Measurements from ENCODE around the gene CENPB.
A peak's percentile ranks its signal among the peaks of the same experiment; 100 is the strongest.
"Not testable (repeated sequence)": the region's sequence is repeated elsewhere in the genome, so short reads cannot be mapped to it uniquely, and the experiment has no call there.

The CENPB gene

DNA sequence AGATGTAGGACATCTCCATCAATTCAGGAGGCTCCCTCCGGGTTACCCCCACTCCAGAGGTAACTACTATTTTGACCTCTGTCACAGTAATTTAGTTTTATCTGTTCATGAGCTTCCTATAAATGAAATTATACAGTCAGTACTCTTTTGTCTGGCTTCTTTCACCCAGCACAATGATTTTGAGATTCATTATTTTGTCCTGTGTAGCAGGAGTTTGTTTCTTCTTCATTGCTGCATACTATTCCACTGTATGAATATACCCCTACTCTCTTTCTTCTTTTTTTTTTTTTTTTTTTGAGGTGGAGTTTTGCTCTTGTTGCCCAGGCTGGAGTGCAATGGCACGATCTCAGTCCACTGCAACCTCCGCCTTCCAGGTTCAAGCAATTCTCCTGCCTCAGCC is 22.0 kb upstream of the CENPB start:
- no peak for DNase-seq

GRCh38 chr20:3804781-3805180 is 18.2 kb upstream of the CENPB start:
- DNase-seq: no peak

GRCh38 chr20:3804254-3804751 is 17.8 kb upstream of the CENPB start:
- DNase-seq: no peak

GRCh38 chr20:3803854-3804253 is 17.3 kb upstream of the CENPB start:
- no peak for DNase-seq

- DNase-seq: no peak
Observed at GRCh38 chr20:3803289-3803688, 16.7 kb upstream of the CENPB start.

DNA sequence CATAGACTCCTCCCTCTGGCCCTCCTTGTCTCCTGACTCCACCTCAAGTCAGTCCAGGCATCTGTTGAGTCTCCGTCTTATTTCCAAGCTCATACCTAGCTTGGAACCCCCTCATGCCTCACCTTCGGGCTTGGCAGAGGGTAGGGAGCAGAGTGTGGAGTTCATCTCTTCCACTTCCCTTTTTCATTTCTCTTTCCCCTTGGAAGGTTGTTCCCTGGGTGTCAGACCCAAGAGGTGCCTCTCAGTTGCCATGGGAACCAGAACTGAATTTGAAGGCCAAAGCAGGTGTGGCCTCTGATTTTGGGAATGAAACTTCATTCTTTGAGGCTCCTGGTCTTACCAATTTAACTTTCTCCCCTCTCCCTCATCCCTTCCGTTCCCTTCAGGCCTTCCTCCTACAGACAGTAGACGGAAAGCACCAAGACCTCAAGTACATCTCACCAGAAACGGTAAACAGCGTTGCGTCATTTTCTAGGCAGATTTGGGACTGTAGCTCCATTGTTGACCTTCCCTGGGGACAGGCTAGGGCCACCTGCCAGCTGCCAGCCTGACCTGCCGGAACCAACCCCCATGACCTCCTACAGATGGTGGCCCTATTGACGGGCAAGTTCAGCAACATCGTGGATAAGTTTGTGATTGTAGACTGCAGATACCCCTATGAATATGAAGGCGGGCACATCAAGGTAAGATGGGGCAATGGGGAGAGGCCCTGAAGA is 16.1 kb upstream of the CENPB start:
- no peak for DNase-seq

DNA sequence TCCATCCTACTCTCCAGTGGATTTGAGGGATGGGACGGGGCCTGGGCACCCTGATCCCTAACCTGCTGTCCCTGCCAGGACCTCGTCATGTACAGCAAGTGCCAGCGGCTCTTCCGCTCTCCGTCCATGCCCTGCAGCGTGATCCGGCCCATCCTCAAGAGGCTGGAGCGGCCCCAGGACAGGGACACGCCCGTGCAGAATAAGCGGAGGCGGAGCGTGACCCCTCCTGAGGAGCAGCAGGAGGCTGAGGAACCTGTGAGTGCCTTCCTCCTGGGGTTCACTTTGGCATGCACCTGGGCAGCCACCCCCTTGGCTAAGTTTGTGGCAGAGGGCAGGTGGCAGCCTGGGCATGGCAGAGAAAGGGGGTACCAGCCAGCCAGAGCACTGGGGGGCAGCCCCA is 15.3 kb upstream of the CENPB start:
- no peak for DNase-seq

- no peak for DNase-seq
Observed at GRCh38 chr20:3801299-3801698, 14.8 kb upstream of the CENPB start.

- no peak for DNase-seq
Observed at GRCh38 chr20:3800878-3801260, 14.3 kb upstream of the CENPB start.

DNA sequence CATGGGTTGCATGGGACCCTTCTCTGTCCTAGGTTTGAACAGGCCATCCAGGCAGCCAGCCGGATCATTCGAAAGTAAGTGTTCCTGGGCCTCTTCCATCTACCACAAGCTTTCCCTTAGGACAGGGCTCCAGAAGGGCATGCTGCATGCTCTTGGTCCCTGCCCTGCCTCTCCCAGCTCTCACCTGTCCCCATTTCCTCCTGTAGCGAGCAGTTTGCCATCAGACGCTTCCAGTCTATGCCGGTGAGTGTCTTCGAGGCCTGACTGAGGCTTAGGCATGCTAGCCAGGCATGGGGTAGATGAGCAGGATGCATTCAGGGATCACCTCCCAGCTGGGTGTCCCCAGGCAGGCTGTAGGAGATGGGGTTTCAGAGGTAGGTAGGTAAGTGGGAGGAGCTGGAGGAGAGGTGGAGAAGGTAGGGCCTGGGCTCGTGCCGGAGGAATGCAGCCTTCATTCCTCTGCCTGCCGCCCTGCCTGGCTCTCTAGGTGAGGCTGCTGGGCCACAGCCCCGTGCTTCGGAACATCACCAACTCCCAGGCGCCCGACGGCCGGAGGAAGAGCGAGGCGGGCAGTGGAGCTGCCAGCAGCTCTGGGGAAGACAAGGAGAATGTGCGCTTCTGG is 13.8 kb upstream of the CENPB start:
- no peak for DNase-seq

GRCh38 chr20:3798908-3799248 is 12.3 kb upstream of the CENPB start:
- no peak for DNase-seq

GRCh38 chr20:3798373-3798768 is 11.8 kb upstream of the CENPB start:
- no peak for DNase-seq

DNA sequence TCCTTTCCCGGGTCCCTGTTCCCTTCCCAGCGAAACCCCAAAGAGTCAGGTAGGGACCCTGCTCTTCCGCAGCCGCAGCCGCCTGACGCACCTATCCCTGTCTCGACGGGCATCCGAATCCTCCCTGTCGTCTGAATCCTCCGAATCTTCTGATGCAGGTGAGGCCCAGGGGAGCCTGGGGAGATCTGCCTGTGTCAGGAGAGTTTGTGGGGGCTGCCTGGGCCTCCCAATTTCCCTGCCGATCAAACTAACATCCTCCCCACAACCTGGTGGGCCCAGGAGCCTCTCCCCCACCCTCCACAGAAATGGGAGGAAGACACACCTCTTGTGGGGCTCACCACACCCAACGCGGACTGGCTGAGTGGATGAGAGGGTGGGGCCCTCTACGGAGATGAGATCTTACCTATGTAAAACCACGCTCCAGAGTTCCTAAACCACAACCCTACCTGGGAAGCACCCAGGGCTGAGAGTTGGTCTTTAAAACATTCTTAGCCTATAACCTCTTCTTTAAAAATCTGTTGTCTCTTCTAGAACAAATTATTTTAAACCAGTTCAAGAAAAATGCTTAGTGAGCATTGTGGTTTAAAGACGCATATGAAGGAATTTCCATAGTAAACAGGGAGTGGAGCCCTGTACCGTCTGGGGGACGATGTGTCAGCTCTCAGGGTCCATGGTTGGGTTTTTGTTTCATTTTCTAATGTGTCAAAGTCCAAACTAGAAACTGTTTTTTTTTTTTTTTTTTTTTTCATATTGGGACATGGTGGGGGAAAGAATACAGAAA is 11.2 kb upstream of the CENPB start:
- DNase-seq: no peak

- no peak for DNase-seq
Observed at GRCh38 chr20:3797226-3797545, 10.6 kb upstream of the CENPB start.

- DNase-seq: no peak
Observed at GRCh38 chr20:3796477-3797225, 10.1 kb upstream of the CENPB start.

DNA sequence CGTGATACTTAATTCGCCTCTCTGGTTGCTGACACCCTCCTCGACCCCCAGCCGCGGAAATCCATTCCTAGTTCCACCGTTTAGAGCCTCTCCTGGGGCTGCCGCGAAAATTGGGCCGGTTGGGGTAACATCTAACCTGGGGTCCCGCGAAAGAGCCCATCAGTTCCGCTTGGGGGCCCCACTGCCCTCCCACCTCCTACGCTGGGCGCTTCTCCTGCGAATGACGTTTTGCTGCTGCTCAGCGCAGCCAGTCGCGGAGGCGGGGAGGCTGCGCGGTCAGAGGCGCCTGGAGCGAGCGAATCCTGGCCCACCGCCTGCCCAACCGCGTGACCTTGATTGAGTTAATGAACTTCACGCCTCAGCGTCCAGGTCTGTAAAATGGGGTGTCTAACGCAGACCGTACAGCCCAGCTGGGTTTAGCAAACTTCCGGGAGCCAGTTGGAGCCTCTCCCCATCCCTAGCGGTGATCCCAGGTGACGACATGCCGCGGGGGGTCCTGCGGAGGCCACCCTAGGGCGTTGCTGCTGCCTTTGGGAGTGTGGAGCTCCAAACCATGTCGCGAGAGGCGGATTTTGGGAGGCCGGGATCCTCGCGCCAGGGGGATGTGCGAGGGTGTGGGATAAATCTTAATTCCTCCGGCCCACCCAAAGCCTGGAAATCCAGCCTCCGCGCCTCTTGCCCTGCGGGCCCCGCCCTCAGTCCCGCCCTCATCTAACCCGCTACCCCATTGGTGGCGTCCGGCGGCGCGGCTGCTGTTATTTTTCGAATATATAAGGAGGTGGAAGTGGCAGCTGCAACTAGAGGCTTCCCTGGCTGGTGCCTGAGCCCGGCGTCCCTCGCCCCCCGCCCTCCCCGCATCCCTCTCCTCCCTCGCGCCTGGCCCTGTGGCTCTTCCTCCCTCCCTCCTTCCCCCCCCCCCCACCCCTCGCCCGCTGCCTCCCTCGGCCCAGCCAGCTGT is 9.2 kb upstream of the CENPB start, which contains the start of gene CDC25B:
Gene CDC25B, plus strand, starts transcription at position 800 of the 958 bp plus-strand sequence. CDS start 222 bp downstream, outside the sequence.
- DNase-seq: peak; percentile 94

DNA sequence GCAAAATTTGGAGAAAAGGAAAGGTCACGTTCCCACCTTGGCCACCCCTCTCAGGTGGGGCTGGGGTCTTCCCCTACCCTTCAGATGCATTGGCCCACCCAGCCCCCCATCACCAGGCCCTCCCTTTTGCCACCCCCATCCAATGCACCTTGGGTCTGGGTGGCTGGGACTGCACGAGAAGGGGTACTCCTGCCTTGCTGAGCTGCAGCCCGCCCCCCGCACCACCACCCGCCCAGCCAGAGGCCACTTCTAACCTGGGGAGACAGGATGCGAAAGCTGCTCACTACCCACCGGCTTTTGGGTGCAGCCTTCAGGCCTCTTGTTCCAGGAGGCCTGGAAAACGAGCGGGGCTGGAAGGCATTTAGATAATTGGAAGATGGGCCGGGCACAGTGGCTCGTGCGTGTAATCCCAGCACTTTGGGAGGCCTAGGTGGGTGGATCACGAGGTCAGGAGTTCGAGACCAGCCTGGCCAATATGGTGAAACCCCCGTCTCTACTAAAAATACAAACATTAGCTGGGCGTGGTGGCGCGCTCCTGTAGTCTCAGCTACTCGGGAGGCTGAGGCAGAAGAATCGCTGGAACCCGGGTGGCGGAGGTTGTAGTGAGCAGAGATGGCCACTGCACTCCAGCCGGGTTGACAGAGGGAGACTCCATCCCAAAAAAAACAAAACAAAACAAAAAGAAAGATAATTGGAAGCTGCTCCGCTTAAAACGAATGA is 8.3 kb upstream of the CENPB start:
- no peak for DNase-seq

- DNase-seq: not testable (repeated sequence)
Observed at GRCh38 chr20:3794168-3794567, 7.6 kb upstream of the CENPB start.

DNA sequence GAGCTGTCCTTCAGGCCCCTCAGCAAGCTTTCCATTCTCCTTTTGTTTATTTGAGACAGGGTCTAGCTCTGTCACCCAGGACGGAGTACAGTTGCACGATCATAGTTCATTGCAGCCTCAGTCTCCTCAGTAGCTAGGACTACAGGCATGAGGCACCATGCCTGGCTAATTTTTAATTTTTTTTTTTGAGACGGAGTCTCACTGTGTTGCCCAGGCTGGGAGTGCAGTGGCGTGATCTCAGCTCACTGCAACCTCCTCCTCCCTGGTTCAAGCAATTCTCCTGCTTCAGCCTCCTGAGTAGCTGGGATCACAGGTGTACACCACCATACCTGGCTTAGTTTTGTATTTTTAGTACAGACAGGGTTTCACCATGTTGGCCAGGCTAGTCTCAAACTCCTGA is 2.7 kb upstream of the CENPB start:
- DNase-seq: not testable (repeated sequence)

DNA sequence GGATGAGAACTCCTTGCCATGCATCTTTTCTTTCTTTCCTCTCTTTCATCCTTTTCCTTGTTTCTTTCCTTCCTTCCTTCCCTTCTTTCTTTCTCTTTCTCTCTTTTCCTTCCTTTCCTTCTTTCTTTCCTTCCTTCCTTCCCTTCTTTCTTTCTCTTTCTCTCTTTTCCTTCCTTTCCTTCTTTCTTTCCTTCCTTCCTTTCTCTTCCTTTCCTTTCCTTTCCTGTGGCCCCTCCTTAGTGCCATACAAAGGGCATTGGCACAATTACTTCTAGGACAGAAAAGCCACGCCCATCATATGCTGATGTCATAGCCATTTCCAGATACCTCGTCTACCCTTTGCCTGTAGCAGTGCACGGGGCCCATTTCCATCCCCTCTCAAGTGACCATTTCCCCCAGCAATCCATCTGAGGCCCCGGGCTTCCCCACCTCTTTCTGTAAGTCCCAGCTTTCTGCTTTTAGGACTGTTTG is 2.2 kb upstream of the CENPB start:
- peak; percentile 18 for DNase-seq

GRCh38 chr20:3787324-3788014 is 929 bp upstream of the CENPB start:
- no peak for DNase-seq
